CD1c-positive myeloid dendritic cell (primary cell): ENCODE results near the gene SEPTIN12.

Experiments
- DNase-seq: peaks from one replicate; pipeline ENCODE4 v3.0.0-alpha.2; 2016; ENCODE audit errors: extremely low spot score

The SEPTIN12 gene, protein sequence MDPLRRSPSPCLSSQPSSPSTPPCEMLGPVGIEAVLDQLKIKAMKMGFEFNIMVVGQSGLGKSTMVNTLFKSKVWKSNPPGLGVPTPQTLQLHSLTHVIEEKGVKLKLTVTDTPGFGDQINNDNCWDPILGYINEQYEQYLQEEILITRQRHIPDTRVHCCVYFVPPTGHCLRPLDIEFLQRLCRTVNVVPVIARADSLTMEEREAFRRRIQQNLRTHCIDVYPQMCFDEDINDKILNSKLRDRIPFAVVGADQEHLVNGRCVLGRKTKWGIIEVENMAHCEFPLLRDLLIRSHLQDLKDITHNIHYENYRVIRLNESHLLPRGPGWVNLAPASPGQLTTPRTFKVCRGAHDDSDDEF

DNA sequence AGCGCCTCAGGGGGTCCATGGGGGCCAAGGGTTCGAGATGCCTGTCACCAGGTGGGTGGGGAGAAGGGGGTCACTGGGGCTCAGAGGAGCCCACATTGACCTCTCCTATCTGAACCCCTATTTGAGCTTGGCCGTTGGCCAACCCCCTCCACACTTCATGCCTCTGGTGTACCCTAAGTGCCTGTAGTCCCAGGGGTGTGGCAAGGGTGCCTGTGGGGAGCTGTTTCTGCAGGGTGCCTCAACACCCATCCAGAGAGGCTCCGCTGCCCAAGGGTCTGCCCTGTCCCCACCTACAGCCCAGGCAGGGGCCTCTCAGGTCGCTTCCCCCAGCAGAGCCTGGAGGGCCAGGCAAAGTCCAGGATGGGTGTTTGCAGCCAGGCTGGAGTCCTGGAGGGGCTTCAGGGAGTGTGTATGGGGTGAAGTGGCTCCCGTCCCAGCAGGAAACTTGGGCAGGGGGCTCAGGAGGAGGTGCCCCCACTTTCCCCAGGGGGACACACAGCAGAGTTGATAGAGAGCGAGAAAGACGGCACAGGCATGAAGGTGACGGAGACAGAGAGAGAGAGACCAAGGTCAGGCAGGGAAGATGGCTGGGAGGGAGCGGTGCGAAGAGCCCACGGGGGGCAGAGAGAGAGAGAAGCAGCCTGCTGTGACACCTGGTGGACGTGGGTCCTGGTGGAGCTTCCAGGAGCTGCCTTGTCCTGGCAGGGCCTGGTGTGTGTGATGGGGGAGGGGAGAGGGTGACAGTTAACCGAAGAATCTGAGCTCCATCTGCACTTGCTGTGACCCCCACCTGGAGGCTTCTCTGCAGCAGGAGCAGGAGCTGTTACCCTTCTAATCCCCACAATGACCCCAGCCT is at the start of gene SEPTIN12:
Gene SEPTIN12, minus strand, starts transcription at position 719 of the 856 bp plus-strand sequence. Its CDS starts 700 bp downstream, at position 19.
- no peak for DNase-seq

DNA sequence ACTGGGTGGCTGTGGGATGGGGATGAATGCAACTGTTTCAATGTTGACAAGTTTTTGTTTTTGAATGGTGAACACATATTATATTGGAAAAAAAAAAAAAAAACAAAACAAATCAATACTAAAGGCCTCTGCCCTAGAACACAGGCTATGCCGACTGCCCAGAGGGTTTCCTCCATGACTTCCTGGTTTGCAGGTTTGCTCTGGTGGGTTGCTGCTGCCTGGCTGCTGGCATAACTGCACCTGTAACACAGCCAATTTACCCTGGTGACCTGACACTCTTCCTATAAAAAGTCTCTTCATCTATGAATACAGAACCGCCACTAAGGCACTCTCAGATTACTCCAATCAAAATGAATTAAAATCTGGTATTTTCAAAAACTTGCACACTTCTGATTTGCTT is 48.6 kb upstream of the SEPTIN12 start:
- DNase-seq: no peak

DNA sequence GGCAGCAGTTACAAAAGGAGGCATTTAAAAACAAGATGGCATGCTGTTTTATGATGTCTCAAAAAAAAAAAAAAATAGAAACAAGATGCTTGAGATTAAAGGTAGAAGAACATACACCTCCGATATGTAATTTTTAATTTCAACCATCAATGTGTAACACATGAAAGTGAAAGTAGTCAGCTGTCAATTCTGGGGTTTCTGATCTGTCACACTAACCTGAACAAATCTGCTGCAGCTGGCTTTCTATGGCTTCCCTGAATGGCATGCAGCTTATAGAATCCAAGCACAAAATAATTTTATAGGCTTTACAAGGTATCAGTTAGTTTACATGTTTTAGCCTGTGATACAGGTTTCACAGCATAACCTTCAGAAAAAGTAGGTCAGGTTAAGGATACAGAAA is 45.4 kb upstream of the SEPTIN12 start:
- DNase-seq: no peak

GRCh38 chr16:4832698-4833343 is 44.7 kb upstream of the SEPTIN12 start:
- DNase-seq: no peak

DNA sequence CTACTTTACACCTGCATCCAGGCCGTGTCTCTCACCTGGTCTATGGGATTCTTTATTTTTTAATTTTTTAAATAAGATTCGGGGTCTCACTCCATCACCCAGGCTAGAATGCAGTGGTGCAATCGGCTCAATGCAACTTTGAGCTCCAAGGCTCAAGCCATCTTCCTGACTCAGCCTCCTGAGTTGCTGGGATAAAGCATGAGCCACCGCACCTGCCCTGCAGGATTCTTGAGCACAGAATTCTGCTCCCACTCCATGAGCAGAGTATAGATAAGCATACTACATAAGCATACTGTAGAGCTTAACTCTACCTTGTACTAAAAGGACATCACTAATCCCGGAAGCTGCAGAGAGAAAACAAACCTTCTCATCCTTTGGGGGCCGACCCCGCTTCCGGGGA is 43.5 kb upstream of the SEPTIN12 start:
- DNase-seq: no peak

DNA sequence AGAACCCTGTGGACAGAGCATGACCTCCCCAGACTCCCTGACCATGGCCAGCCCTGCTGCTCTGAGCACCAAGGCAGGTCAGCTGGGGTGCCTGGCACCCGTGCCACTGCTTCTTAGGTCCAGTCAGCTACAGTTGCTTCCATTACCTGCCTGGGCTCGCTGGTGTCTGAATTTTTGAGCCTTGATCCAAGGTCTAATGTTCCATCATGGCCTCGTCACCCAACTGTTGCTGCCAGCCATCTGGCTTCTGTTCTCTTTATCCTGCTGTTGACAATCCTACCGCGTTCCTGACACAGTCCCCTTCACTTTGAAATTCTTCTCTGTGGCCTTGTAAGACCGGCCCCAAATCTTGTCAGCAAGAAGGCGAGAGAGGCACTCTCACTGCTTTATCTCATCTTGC is 42.3 kb upstream of the SEPTIN12 start:
- no peak for DNase-seq

DNA sequence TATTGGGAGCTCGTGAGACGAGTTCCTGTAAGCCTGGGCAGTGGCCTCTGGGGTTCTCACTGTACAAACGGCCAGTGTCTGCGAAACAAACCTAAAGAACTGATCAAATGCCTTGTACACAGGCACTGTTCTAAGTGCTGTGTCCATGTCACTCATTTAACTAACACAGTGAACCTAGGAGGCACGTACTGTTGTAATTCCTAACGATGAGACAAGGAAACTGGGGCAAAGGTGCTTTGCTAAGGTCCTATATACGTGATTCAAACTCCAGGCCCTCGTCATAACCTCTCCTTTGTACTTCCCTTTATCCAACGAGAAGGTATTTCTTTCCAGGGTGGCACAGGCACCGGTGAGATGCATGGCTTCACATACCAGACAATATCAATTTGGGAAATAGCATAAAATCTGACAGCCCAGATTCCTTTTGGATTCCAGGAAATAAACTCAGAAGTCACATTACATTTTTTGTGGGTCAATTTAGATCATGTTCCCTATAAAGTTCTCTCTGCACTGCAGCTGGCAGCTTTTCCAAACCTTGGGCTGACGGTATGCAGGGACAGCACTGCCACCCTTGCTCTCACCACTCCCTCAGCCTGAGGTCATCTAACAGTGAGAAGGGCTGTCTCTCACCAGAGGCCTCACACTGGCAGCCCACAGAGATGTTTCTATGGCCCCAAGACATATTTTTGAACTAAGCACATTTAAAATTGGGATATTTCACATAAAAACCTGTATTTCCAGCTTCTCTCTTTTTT is 40.6 kb upstream of the SEPTIN12 start:
- no peak for DNase-seq

DNA sequence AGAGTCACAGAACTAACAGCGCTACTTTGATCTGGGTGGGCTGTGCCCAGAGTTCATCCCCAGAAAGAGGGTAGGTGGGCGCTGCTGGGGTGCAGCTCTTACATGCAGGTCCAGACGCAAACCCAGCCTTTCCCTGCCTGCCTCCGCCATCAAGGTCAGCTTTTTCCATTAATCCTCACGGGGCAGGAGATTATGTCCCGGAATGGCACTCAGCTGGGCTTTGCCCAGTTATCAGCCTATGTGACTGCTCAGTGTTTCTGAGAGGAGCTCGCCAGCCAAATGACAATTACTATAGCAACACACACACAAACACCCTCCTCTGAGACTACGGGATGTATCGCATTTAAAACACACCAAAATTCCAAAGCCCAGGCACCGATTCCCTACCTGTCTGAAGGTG is 38.8 kb upstream of the SEPTIN12 start:
- DNase-seq: no peak

DNA sequence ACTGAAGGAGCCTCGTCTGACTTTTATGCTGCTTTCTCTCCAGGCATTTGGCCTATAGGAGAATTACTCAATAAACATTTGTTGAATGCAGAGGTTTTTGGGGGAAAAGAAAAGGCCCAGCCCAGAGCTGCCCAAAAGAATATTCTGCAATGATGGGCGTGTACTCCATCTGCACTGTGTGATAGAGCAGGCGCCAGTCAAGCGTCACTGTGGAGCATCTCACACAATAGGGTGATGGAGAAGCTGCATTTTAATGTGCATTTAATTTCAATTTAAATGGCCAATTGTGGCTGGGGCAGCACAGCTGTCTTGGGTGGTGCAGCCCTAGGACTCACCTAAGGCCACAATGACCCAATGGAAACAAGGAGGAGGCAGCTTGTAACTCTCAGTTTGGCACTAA is 38.4 kb upstream of the SEPTIN12 start:
- no peak for DNase-seq

DNA sequence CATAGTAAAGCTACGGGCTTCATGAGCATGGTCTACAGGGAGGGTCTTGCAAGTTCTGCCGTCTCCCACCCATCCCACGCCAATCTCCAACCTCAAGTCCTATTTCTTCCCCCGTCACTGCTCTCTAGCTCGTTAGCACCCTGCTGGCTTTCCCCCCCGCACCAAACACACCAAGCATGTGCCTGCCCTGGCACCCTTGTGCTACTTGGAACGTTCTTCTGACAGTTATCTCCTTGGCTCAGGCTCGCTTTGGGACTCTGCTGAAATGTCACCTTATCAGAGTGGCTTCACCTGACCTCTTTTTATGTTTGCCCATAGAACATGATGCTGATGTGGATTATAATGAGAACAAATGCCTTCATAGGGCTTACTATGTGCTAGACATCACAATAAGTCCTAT is 37.1 kb upstream of the SEPTIN12 start:
- no peak for DNase-seq

DNA sequence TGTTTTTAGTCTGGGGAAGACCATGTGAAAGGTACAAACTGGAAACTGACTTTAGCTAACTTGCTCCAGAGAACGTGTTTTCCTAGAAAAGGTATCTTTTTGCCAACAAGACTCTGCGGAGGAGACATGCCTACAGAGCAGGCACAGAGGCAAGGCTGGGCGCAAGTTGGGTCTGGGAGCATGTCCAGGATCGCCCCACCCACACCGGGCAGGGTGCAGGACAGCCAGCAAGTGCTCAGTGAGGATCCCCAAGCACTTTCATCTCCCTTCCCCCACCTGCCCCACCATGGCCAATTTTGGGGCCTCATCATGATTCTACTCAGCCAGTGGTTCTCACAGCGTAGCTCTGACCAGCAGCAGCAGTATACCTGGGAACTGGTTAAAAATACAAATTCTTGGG is 32.5 kb upstream of the SEPTIN12 start:
- no peak for DNase-seq

- no peak for DNase-seq
Measured at GRCh38 chr16:4814542-4815173, 26.5 kb upstream of the SEPTIN12 start.

DNA sequence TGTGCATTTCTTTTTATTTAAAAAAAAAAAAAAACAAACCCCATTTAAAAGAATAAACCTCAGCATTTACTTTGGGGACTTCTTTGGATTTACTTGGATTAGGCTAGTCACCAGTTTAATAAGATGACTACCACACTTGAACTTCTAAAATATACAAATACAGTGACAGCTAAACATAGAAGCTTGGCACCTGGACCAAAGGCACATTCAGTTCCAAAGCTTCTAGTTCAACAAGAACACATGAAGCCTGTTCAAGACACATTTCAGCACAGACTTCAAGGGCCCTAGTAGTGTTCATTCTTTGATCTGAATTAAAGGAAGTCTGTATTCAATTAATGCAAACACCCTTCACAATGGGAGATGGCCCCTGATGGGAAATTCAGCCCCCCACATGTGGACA is 25.9 kb upstream of the SEPTIN12 start:
- no peak for DNase-seq

- DNase-seq: no peak
Measured at GRCh38 chr16:4813251-4814003, 25.3 kb upstream of the SEPTIN12 start.

- no peak for DNase-seq
Measured at GRCh38 chr16:4811773-4812172, 23.6 kb upstream of the SEPTIN12 start.

- DNase-seq: no peak
Measured at GRCh38 chr16:4811242-4811641, 23.1 kb upstream of the SEPTIN12 start.

DNA sequence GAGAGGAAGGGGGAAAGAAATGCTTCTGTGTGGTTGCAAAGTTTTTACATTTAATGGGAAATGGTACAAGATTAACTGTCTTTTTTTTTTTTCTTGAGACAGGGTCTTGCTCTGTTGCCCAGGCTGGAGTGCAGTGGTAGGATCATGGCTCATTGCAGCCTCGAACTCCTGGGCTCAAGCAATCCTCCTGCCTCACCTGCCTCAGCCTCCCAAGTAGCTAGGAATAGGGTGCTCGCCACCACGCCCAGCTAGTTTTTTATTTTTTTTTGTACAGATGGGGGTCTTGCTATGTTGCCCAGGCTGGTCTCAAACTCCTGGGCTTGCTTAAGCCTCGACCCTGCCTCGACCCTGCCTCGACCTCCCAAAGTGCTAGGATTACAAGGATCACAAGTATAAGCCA is 18.1 kb upstream of the SEPTIN12 start:
- DNase-seq: no peak

DNA sequence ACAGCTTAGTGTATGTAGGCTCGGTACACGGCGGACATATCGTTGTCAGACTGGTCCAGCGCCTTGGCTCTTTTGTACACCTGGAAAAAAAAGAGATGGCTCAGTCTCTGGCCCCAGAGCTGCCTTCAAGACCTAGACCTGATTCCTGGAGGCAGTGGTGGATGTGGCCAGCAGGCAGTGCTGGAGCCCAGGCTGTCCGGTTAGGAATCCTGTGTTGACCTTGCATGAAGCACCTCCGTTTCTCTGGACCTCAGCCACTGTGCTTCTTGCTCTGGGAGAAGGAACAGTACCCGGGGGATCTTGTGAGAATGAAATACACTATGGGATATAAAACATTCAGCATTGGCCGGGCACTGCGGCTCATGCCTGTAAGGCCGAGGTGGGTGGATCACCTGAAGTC is 17.1 kb upstream of the SEPTIN12 start:
- no peak for DNase-seq

- DNase-seq: no peak
Measured at GRCh38 chr16:4803898-4804762, 16.0 kb upstream of the SEPTIN12 start.

DNA sequence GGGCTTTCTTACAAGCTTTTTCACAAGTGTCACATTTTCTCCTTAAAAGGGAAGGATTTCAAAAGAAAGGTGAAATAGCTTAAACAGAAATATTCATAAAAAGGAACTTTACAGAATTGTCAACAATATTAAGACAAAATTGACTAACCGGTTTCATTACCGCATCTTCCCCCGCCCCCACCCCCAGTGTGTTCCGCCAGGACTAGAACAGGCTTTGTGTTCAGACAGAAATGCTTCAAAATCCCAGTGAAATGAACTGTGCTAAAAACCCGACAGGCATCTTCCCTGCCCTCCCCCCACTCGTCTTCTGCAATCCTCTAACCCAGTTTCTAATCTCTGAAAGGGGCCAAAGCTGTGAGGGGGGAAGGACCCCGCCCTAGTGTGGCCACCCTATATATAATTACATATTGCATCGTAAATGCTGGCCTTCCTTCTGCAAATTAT is 15.3 kb upstream of the SEPTIN12 start:
- DNase-seq: peak; percentile 86
